Measurements from ENCODE around the gene ZRANB1.

The ZRANB1 gene

DNA sequence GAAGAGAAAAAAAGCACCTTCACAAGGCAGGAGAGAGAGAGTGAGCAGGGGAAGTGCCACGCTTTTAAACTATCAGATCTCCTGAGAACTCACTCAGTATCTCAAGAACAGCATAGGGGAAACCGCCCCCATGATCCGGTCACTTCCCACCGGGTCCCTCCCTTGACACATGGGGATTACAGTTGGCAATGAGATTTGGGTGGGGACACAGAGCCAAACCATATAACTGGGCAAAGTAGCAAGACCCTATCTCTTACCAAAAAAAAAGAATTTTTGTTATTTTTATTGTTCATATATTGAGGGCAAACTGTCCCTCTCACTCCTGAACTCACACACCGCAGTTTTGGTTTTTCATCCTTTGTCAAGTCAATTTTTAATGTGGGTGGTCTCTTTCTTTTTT, 18.2 kb upstream of the ZRANB1 start:
- DNase-seq, result no peak

DNA sequence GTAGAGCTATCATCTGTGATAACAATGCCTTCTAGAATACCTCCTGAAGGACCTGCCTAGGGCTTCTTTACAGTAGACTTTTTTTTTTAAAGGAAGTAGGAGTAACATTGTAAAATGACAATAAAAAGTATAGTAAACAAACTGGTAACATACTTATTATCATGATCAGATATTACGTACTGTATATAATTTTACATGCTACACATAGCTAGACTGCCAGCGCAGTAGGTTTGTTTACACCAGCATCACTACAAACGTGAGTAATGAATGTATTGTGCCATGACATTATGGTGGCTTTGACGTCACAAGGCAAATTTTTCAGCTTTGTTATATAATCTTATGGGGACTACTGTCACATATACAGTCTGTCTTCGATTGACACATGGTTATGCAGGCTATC, 15.4 kb upstream of the ZRANB1 start:
- no peak for DNase-seq

DNA sequence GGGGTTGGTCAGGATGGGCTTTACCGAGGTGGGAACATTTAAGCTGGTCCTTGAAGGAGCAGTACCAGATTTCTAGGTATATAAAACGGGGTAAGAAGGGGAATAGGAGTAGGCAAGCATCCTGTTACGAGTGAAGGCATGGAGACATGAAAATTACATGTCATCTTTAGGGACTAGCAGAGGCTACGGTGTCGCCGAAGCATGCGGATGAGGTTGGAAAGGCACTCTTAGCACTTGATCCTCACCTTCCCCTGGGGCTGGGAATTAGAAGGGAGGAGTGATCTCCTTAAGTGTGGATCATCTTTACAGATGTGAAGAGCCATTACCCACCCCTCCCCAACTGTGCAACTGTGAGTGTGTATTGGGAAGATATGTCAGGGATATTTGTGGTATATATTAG, 13.8 kb upstream of the ZRANB1 start:
- no peak for DNase-seq

GRCh38 chr10:124928545-124928944, 13.4 kb upstream of the ZRANB1 start:
- DNase-seq, result no peak

- DNase-seq, result no peak
Measured at GRCh38 chr10:124935946-124936345, 6.0 kb upstream of the ZRANB1 start.

DNA sequence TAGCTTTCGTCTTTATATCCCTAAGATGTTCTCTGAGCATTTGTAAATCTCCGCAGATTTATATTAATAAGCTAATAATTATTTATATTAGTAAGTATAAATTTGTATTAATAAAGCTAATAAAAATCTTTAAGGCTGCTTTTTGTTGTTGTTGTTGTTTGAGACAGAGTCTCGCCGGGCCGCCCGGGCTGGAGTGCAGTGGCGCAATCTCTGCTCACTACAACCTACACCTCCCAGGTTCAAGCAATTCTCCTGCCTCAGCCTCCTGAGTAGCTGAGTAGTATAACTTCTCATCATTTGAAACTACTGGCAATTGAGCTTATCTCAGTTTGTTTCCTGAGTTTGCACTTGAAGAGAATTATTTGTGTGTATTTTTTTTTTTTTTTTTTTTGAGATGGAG, 5.1 kb upstream of the ZRANB1 start:
- DNase-seq, result no peak

GRCh38 chr10:124939290-124939689, 2.6 kb upstream of the ZRANB1 start:
- no peak for DNase-seq

DNA sequence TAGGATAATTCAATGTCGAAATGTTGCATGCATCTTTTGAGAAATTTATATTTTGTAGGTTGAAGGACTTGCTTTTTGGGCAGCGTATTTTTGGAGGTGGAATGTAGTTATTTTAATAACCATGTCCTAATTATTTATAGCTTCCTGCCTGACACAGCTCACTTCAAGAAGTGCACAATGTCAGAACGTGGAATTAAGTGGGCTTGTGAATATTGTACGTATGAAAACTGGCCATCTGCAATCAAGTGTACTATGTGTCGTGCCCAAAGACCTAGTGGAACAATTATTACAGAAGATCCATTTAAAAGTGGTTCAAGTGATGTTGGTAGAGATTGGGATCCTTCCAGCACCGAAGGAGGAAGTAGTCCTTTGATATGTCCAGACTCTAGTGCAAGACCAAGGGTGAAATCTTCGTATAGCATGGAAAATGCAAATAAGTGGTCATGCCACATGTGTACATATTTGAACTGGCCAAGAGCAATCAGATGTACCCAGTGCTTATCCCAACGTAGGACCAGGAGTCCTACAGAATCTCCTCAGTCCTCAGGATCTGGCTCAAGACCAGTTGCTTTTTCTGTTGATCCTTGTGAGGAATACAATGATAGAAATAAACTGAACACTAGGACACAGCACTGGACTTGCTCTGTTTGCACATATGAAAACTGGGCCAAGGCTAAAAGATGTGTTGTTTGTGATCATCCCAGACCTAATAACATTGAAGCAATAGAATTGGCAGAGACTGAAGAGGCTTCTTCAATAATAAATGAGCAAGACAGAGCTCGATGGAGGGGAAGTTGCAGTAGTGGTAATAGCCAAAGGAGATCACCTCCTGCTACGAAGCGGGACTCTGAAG, 620 bp downstream of the ZRANB1 start:
- DNase-seq, result peak in 1 of 2 experiments; percentile 22

DNA sequence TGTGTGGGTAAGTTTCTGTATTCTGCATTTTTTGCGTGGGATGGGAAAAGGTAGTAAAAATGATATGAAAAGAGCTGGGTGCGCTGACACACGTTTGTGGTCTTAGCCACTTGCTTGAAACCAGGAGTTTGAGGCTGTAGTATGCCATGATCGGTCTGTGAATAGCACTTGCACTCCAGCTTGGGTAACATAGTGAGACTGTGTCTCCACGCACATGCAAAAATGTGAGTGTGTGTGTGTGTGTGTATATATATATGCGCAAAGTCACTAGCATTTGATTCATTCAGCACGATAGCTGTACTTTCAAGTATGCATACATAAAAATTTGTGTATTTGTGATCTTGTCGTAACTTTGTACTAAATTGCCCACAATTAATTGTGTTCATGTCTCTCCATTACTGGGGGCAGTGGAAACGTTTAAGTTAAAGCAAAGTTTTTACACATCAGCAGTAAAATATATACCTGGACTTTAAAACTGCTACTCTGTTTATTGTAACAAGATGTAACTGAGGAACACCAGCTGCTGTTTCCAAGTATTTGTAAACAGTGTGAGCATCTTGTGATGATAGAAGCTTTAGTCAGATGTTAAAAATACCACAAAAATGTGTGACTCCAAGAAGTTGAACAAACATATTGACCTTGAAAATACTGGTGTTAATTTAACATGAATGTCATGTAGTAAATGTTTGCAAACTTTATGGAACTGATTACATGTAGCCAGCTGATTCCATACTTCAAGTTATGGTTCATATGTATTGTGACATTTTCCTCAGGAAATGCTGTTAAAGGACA, 1.6 kb downstream of the ZRANB1 start:
- DNase-seq, result no peak

GRCh38 chr10:124944982-124945381, 3.1 kb downstream of the ZRANB1 start:
- no peak for DNase-seq

- no peak for DNase-seq
Measured at GRCh38 chr10:124946945-124947344, 5.0 kb downstream of the ZRANB1 start.

DNA sequence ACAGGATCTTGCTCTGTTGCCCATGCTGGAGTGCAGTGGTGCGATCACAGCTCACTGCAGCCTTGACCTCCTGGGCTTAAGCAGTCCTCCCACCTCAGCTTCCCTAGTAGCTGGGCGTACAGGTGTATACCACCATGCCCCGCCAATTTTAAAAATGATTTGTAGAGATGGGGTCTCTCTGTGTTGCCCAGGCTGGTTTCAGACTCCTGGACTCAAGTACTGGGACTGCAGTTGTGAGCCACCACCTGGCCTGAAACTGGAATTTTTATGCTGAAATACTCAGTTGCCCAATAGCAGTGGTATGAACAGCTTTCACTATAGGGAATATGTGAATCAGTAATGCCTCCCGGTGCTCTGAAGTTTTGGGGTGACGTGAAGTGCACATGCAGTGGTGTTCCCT, 7.6 kb downstream of the ZRANB1 start:
- no peak for DNase-seq

- DNase-seq, result no peak
Measured at GRCh38 chr10:124952123-124952522, 10.2 kb downstream of the ZRANB1 start.

GRCh38 chr10:124953421-124953820, 11.5 kb downstream of the ZRANB1 start:
- DNase-seq, result no peak

DNA sequence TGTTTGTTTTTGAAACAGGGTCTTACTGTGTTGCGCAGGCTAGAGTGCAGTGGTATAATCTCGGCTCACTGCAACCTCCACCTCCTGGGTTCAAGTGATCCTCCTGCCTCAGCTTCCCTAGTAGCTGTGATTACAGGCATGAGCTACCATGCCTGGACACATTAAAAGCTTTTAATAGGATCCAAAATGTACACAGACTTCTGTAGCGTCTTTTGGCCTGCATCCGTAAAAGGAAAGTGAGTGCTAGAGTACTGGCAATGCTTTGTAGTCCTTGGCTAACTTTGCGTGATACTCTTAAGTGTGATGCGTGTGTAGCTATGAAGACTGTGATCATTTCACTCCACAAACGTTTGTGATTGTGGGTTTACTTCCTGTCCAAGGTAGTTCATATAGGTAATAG, 13.3 kb downstream of the ZRANB1 start:
- no peak for DNase-seq

DNA sequence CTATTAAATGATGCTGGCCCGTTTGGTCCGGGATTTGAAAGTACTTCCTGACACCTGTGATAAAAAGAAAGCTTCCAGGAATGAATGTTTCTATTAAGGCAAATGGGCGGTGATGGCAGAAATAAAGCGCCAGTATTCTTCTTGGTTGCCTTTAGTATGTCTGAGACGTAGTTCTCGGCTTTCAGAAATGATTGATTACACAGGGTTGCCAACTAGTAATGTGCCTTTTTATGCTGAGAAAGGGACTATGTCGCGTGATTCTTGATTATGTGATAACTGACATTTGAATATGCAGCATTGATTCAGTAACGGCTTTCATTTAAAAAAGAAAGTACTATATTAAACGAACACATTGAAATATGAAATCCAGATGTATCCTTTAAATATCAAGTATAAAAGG, 13.9 kb downstream of the ZRANB1 start:
- DNase-seq, result no peak

GRCh38 chr10:124956764-124957163, 14.8 kb downstream of the ZRANB1 start:
- DNase-seq, result no peak

GRCh38 chr10:124957404-124957947, 15.6 kb downstream of the ZRANB1 start:
- peak; percentile 64 to 71 for DNase-seq

DNA sequence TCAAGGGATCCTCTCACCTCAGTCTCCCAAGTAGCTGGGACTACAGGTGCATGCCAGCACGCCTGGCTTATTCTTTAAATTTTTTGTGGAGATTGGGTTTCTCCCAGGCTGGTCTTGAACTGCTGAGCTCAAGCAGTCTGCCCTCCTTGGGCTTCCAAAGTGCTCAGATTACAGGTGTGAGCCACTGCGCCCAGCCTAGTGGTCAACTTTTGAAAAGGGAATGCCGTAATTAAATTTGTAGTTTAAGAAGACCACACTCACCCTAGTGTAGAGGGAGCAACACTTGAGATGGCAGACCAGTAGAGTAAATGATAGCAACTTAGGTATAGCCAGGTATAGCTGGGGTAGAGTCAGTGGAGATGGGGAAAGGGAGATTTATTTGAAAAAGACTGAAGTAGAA, 17.6 kb downstream of the ZRANB1 start:
- DNase-seq, result no peak

- DNase-seq, result no peak
Measured at GRCh38 chr10:124961248-124961570, 19.3 kb downstream of the ZRANB1 start.

DNA sequence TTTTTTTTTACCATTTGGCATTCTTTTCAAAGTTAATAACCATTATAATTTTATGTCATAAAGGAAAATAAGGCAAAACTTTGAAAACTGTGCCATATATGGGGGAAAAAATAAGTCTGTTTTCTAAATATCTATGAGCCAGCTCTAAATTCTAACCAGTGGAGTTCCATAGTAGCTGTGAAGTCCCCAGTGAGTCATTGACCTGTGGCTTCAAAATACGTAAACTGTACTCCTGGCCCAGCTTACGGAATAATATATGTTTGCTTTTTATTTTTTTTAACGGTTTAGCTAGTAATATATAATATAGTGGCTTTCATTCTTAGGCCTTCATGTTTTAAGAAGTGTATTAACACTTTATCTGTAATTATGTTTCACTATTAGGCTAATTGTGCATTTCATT, 20.5 kb downstream of the ZRANB1 start:
- DNase-seq, result no peak

DNA sequence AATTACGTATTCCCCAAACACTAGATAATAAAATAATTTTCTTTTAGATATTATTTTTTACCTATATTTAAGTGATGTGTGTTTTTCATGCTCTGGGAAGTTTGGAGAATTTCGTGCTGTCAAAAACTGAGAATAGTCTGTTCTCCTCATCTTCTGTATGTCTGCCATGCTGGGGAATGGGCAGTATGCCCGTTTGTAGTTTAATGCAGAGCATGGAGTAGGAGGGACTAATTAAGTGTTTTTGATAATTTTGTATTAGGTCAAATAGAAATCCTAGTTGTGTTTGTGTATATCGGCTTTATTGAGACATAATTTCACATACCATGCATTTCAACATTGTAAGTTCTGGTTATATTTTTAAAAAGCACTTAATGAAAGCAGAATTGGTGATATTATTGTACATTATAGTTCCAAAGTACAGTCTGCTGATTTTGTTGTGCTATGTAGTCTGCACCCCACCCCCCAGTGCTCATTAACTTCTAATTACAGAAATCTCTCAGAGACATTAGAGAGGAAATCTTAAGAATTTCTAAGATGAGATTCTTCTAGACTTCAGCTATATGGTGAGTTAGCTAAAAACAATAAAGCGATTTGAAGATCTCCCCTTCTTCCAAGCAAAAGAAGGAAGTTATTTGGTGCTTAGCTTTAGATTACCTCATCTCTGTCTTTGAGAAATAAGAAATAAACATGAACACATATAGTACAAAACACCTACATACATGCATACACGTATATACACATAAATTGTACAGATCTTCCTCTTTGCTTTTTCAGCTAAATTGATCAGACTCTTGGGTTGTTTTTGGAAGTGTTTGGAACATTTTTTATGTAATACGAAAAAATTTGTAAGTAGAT, 22.2 kb downstream of the ZRANB1 start:
- peak in 1 of 2 experiments; percentile 20 for DNase-seq

GRCh38 chr10:124966008-124966407, 24.1 kb downstream of the ZRANB1 start:
- DNase-seq, result no peak
